WTC11 (cell line): ENCODE results near the gene MEST. TPM values are rescaled to one million over a fixed set of nuclear protein-coding genes. Genes with fewer than 3 reads are reported as not detected.

Experiments used
- ATAC-seq: fragments of 200-7000 bp; cut with Tn5 transposase; 2 replicates; pipeline ENCODE4 v1.10.0; 2021; ENCODE audit warnings: mild to moderate bottlenecking, moderate library complexity
- CTCF ChIA-PET: fragments of 300-600 bp; sonication (Branson Sonifier 250); formaldehyde crosslinking; loops from one replicate; lab custom pipeline; 2021; ENCODE audit warnings: antibody characterized with exemption; lab: Charles Lee
- POLR2A ChIA-PET: fragments of 350-600 bp; sonication (Branson Sonifier 250); formaldehyde crosslinking; loops from one replicate; lab custom pipeline; 2021; ENCODE audit warnings: antibody characterized with exemption; lab: Charles Lee
- DNase-seq: peaks from one replicate; pipeline ENCODE4 v3.0.0; 2021; ENCODE audit warnings: low spot score
- H3K27ac Mint-ChIP-seq: 2 replicates; pipeline ENCODE4 v1.8.0; 2021; ENCODE audit warnings: mixed read lengths
- H3K27me3 Mint-ChIP-seq: 2 replicates; pipeline ENCODE4 v1.8.0; 2021; ENCODE audit warnings: low read depth, mild to moderate bottlenecking, moderate library complexity, mixed read lengths
- H3K36me3 Mint-ChIP-seq: 2 replicates; pipeline ENCODE4 v1.8.0; 2021; ENCODE audit warnings: mixed read lengths
- H3K4me1 Mint-ChIP-seq: 2 replicates; pipeline ENCODE4 v1.8.0; 2022; ENCODE audit warnings: mixed read lengths
- H3K4me3 Mint-ChIP-seq: 2 replicates; pipeline ENCODE4 v1.8.0; 2021; ENCODE audit warnings: mild to moderate bottlenecking, moderate library complexity, mixed read lengths
- H3K9me3 Mint-ChIP-seq: 2 replicates; pipeline ENCODE4 v1.8.0; 2021; ENCODE audit warnings: mixed read lengths
- HMGXB4 ChIP-seq: sonication (generic); formaldehyde crosslinking; IDR thresholded peaks from 2 replicates; pipeline ENCODE4 v1.8.1; 2023; ENCODE audit warnings: mild to moderate bottlenecking, moderate library complexity, missing genetic modification reagents
- PRDM15 ChIP-seq: sonication (generic); formaldehyde crosslinking; IDR thresholded peaks from 2 replicates; pipeline ENCODE4 v1.8.0; 2022; ENCODE audit warnings: missing genetic modification reagents
- ZMAT4 ChIP-seq: fragments of 250-450 bp; sonication (Bioruptor Pico); IDR thresholded peaks from 2 replicates; pipeline ENCODE4 v1.9.0; 2021; ENCODE audit warnings: mild to moderate bottlenecking
- ZNF512 ChIP-seq: sonication (generic); formaldehyde crosslinking; IDR thresholded peaks from 2 replicates; pipeline ENCODE4 v1.8.1; 2022; ENCODE audit warnings: missing genetic modification reagents, borderline replicate concordance
- total RNA-seq: library from RNA; stranded (reverse); gene quantifications from 3 replicates; pipeline ENCODE4 v1.2.3, GENCODE V29; 2021

MEST gene
- total RNA-seq, 1 experiment from 2014 or later = 188 TPM

GRCh38 chr7:130488392-130489139 is 3.3 kb upstream of the MEST start:
- ChIA-PET CTCF (interaction anchor here (0.8 to 1.1 kb wide), 2 partner anchors 211 to 283 kb away, joined by 3 read pairs; partner anchors contain the start of gene TMEM209), POLR2A (interaction anchor here (0.9 kb wide), 1 partner anchor 47 kb away, joined by 3 read pairs; the partner anchor contains the start of gene CEP41)
- Mint-ChIP-seq H3K27me3 (peaks cover 26% of the 10 kb centered on the region), H3K4me3 (peak overlapping the region; percentile 1; the same call in 1 of the 2 replicates), H3K27ac (no peak overlapping the region), H3K36me3 (peaks cover 6% of the 10 kb centered on the region; the same call in 1 of the 2 replicates), H3K9me3 (peaks cover 11% of the 10 kb centered on the region; the same call in 1 of the 2 replicates), H3K4me1 (peaks cover 42% of the 10 kb centered on the region)
- ATAC-seq (no peak), DNase-seq (no peak)
- no peak for TF ChIP-seq ZMAT4 (CRISPR knock-in tag)

- no peak overlapping the region for H3K27ac Mint-ChIP-seq
- no peak for DNase-seq
- POLR2A ChIA-PET = interaction anchor here (0.9 kb wide), 1 partner anchor 48 kb away, joined by 3 read pairs; the partner anchor contains the start of gene CEP41
These were observed 2.5 kb upstream of the MEST start for GRCh38 chr7:130489140-130489983.

GRCh38 chr7:130490311-130490791 is 1.5 kb upstream of the MEST start:
- H3K36me3 Mint-ChIP-seq = peaks cover 6% of the 10 kb centered on the region; the same call in 1 of the 2 replicates
- H3K27ac Mint-ChIP-seq = peak overlapping the region; percentile 87
- CTCF ChIA-PET = no interaction called here
- H3K4me3 Mint-ChIP-seq = peak overlapping the region; percentile 83
- peaks cover 50% of the 10 kb centered on the region for H3K4me1 Mint-ChIP-seq
- POLR2A ChIA-PET = no interaction called here
- peaks cover 17% of the 10 kb centered on the region for H3K27me3 Mint-ChIP-seq
- peak; percentile 45 for DNase-seq
- peaks cover 7% of the 10 kb centered on the region; the same call in 1 of the 2 replicates for H3K9me3 Mint-ChIP-seq
- TF ChIP-seq ZNF512 (CRISPR knock-in tag) (no peak), PRDM15 (CRISPR knock-in tag) (peak; percentile 74)
- TF ChIP-seq, all 79 proteins: peak for 1
- ATAC-seq = peak; percentile 4

More at GRCh38 chr7:130489140-130489983, 2.5 kb upstream of the MEST start:
- H3K9me3 Mint-ChIP-seq = peaks cover 11% of the 10 kb centered on the region; the same call in 1 of the 2 replicates
- ATAC-seq = no peak
- TF ChIP-seq HMGXB4 = no peak
- H3K4me1 Mint-ChIP-seq = peaks cover 50% of the 10 kb centered on the region
- H3K27me3 Mint-ChIP-seq = peaks cover 26% of the 10 kb centered on the region
- peak overlapping the region; percentile 35 for H3K4me3 Mint-ChIP-seq
- CTCF ChIA-PET = interaction anchor here (0.8 kb wide), 1 partner anchor 284 kb away, joined by 3 read pairs; the partner anchor contains the start of gene TMEM209
- H3K36me3 Mint-ChIP-seq = peaks cover 6% of the 10 kb centered on the region; the same call in 1 of the 2 replicates
